Activated CD8-positive, alpha-beta T cell treated with anti-CD3 and anti-CD28 coated beads for 36 hours (primary cell): Measurements from ENCODE around the gene AUTS2. TPM values are rescaled to one million over a fixed set of nuclear protein-coding genes. Genes with fewer than 3 reads are reported as not detected.

Source experiments
- ATAC-seq: fragments of 200-7000 bp; cut with Tn5 transposase; one replicate; pipeline ENCODE4 v1.10.0; 2021; ENCODE audit warnings: mild to moderate bottlenecking, moderate library complexity
- CTCF ChIA-PET: fragments of 350-600 bp; sonication (Branson Sonifier 250); formaldehyde crosslinking; loops from one replicate; lab custom pipeline; 2021; ENCODE audit warnings: antibody characterized with exemption; lab: Charles Lee
- POLR2A ChIA-PET: fragments of 350-600 bp; sonication (Branson Sonifier 250); formaldehyde crosslinking; loops from one replicate; lab custom pipeline; 2021; ENCODE audit warnings: antibody characterized with exemption; lab: Charles Lee
- DNase-seq: peaks from one replicate; pipeline ENCODE4 v3.0.0-alpha.2; 2020
- H3K27ac Mint-ChIP-seq: one replicate; pipeline ENCODE4 v1.8.0; 2021; ENCODE audit warnings: mild to moderate bottlenecking, mixed read lengths
- H3K27me3 Mint-ChIP-seq: one replicate; pipeline ENCODE4 v1.8.0; 2021; ENCODE audit warnings: mixed read lengths
- H3K36me3 Mint-ChIP-seq: one replicate; pipeline ENCODE4 v1.8.0; 2021; ENCODE audit warnings: low read depth, mixed read lengths
- H3K4me1 Mint-ChIP-seq: one replicate; pipeline ENCODE4 v1.8.0; 2021; ENCODE audit warnings: low read depth, mixed read lengths
- H3K4me3 Mint-ChIP-seq: one replicate; pipeline ENCODE4 v1.8.0; 2021; ENCODE audit warnings: mild to moderate bottlenecking, moderate library complexity, mixed read lengths
- H3K9me3 Mint-ChIP-seq: one replicate; pipeline ENCODE4 v1.8.0; 2021; ENCODE audit warnings: mixed read lengths
- intact Hi-C: fragments of 100-400 bp; cut with micrococcal nuclease; formaldehyde crosslinking; loops from one replicate; pipeline ENCODE4 v1.10.0; 2022
- total RNA-seq, 2 experiments: library from RNA; stranded (reverse); gene quantifications; one replicate each; pipeline ENCODE4 v1.2.3, GENCODE V29; 2021
- TF ChIP-seq, protein P1 (sequence below): fragments of 200-600 bp; IDR thresholded peaks from one replicate; pipeline ENCODE4 v1.8.0; 2022; ENCODE audit warnings: antibody characterized with exemption, mild to moderate bottlenecking

AUTS2 gene
- total RNA-seq, 2 experiments from 2014 or later: 3.1 to 3.3 TPM

- H3K27me3 Mint-ChIP-seq: peaks cover 8% of the 10 kb centered on the region
- ChIA-PET POLR2A (no interaction called here), CTCF (no interaction called here)
- no peak overlapping the region for H3K4me3 Mint-ChIP-seq
- H3K4me1 Mint-ChIP-seq: no peaks in the 10 kb centered on the region
- TF ChIP-seq, protein P1, sequence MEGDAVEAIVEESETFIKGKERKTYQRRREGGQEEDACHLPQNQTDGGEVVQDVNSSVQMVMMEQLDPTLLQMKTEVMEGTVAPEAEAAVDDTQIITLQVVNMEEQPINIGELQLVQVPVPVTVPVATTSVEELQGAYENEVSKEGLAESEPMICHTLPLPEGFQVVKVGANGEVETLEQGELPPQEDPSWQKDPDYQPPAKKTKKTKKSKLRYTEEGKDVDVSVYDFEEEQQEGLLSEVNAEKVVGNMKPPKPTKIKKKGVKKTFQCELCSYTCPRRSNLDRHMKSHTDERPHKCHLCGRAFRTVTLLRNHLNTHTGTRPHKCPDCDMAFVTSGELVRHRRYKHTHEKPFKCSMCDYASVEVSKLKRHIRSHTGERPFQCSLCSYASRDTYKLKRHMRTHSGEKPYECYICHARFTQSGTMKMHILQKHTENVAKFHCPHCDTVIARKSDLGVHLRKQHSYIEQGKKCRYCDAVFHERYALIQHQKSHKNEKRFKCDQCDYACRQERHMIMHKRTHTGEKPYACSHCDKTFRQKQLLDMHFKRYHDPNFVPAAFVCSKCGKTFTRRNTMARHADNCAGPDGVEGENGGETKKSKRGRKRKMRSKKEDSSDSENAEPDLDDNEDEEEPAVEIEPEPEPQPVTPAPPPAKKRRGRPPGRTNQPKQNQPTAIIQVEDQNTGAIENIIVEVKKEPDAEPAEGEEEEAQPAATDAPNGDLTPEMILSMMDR: no peak
- ATAC-seq (no peak), DNase-seq (no peak)
- intact Hi-C loops: no loop called here
- H3K36me3 Mint-ChIP-seq: no peaks in the 10 kb centered on the region
- H3K27ac Mint-ChIP-seq: no peak overlapping the region
- no peaks in the 10 kb centered on the region for H3K9me3 Mint-ChIP-seq
Observed at GRCh38 chr7:69836702-69837101, 238.4 kb downstream of the AUTS2 start.

DNA sequence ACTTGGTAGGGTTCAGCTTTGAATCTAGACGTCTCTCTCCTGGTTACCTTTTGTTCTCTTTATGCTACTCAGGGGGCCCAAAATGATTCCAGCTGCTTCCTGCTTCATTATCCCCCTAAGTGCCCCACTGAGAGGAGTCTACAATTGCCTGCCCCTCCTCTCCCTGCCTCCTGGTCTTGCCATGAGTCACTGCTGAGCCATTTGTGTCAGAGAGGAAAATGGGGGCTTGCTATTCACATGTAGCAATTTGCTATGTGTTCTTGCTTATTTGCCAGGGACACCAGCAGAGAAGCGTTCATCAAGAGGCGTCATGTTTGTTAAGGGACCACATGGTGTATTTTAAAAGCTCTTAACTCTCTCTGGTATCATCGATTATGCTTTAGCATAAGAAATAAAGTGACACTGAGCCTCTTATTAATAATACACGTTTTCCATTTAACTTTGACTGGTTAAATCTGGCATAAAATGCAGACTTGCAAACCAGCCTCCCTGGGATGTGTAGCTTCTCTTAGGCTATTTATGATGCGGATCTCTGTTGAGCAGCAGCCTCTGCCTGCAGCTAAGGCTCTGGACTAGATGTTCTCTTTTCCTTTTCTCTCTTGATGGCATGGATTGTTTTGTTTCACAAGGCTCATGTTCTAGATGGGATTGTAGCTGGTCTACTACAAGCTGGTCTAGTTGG lies 239.3 kb downstream of the AUTS2 start:
- DNase-seq: no peak
- no peaks in the 10 kb centered on the region for H3K9me3 Mint-ChIP-seq
- CTCF ChIA-PET: no interaction called here

GRCh38 chr7:69839782-69840181 lies 241.5 kb downstream of the AUTS2 start:
- Mint-ChIP-seq H3K27me3 (peaks cover 16% of the 10 kb centered on the region), H3K27ac (no peak overlapping the region), H3K4me1 (no peaks in the 10 kb centered on the region), H3K4me3 (no peak overlapping the region), H3K36me3 (no peaks in the 10 kb centered on the region), H3K9me3 (no peaks in the 10 kb centered on the region)
- ATAC-seq (no peak), DNase-seq (no peak)
- intact Hi-C loops: no loop called here
- CTCF ChIA-PET: no interaction called here
- POLR2A ChIA-PET: no interaction called here
- TF ChIP-seq, protein P1: no peak

More for the DNA sequence above, 239.3 kb downstream of the AUTS2 start:
- Mint-ChIP-seq H3K4me1 (no peaks in the 10 kb centered on the region), H3K36me3 (no peaks in the 10 kb centered on the region), H3K27ac (no peak overlapping the region), H3K4me3 (no peak overlapping the region), H3K27me3 (peaks cover 9% of the 10 kb centered on the region)
- TF ChIP-seq, protein P1: no peak
- ATAC-seq: no peak
- POLR2A ChIA-PET: no interaction called here
- intact Hi-C loops: no loop called here

DNA sequence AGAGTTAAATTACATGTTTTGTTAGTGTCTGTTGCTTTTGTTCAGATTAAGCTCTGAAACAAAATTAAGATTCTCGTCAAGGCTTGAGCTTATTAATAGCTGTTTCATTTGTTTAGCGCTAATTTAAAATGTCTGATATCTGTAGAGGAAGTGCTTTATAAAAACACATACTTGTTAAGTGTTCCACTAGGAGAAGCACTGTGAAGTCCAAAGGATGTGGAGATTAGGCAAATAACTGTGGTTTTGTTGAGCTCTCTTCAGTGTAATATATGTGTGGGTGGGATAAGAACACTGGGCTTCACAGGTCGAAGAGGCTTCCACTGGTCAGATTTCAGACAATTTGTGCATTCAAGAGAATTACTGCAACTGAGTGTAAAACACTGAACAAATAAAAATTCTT lies 242.0 kb downstream of the AUTS2 start:
- H3K27me3 Mint-ChIP-seq: peaks cover 16% of the 10 kb centered on the region
- H3K36me3 Mint-ChIP-seq: no peaks in the 10 kb centered on the region
- H3K4me3 Mint-ChIP-seq: no peak overlapping the region
- intact Hi-C loops: no loop called here
- CTCF ChIA-PET: no interaction called here
- TF ChIP-seq, protein P1: no peak
- DNase-seq (no peak), ATAC-seq (no peak)
- H3K27ac Mint-ChIP-seq: no peak overlapping the region
- no peaks in the 10 kb centered on the region for H3K4me1 Mint-ChIP-seq
- POLR2A ChIA-PET: no interaction called here
- H3K9me3 Mint-ChIP-seq: no peaks in the 10 kb centered on the region

DNA sequence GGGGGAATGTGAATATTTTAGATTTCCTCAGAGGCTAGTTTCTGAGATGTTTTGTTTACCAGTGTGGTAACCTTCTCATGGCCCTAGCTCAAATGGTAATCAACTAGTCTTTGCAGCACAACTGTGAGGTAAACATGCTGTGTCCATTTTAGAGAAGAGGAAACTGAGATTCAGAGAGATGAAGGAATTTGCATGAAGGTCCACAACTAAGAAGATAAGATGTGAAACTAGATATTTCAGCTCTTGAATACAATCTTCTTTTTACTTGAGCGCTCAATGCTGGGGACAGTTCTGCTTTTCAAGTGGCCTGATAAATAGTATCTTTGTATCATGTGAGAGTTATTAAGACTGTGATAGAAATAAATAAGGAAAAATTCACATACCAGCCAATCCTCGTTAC lies 245.4 kb downstream of the AUTS2 start:
- H3K27me3 Mint-ChIP-seq: peaks cover 16% of the 10 kb centered on the region
- DNase-seq (no peak), ATAC-seq (no peak)
- H3K4me3 Mint-ChIP-seq: no peak overlapping the region
- H3K36me3 Mint-ChIP-seq: no peaks in the 10 kb centered on the region
- CTCF ChIA-PET: no interaction called here
- no peaks in the 10 kb centered on the region for H3K9me3 Mint-ChIP-seq
- H3K27ac Mint-ChIP-seq: no peak overlapping the region
- TF ChIP-seq, protein P1: no peak
- POLR2A ChIA-PET: no interaction called here
- no peaks in the 10 kb centered on the region for H3K4me1 Mint-ChIP-seq
- intact Hi-C loops: no loop called here
